Smooth muscle cell (in vitro differentiated cells): ENCODE results near the gene BRAT1. TPM values are rescaled to one million over a fixed set of nuclear protein-coding genes. Genes with fewer than 3 reads are reported as not detected.

Experiments
- DNase-seq: peaks from one replicate; lab custom pipeline; 2025; ENCODE audit not compliant: unreplicated experiment; lab: John Stamatoyannopoulos, UW
- H2AFZ ChIP-seq: fragments of 200-600 bp; sonication (generic); 2 replicates; pipeline ENCODE4 v1.6.0; 2016; ENCODE audit warnings: antibody characterized with exemption, low read depth, mild to moderate bottlenecking
- H3F3A ChIP-seq: fragments of 200-600 bp; sonication (generic); 2 replicates; pipeline ENCODE4 v1.6.0; 2017; ENCODE audit warnings: antibody characterized with exemption, low read depth
- H3K27ac ChIP-seq: fragments of 200-600 bp; sonication (generic); 2 replicates; pipeline ENCODE4 v1.5.1; 2016; ENCODE audit warnings: low read depth, mild to moderate bottlenecking
- H3K27me3 ChIP-seq: fragments of 200-600 bp; sonication (generic); 2 replicates; pipeline ENCODE4 v1.6.1; 2016; ENCODE audit warnings: low read depth, mild to moderate bottlenecking
- H3K36me3 ChIP-seq: fragments of 200-600 bp; sonication (generic); 2 replicates; pipeline ENCODE4 v1.5.1; 2016; ENCODE audit warnings: low read depth
- H3K4me1 ChIP-seq: fragments of 200-600 bp; sonication (generic); 2 replicates; pipeline ENCODE4 v1.5.1; 2016; ENCODE audit warnings: low read depth
- H3K4me2 ChIP-seq: fragments of 200-600 bp; sonication (generic); 2 replicates; pipeline ENCODE4 v1.6.0; 2016; ENCODE audit warnings: mild to moderate bottlenecking
- H3K4me3 ChIP-seq: fragments of 200-600 bp; sonication (generic); 2 replicates; pipeline ENCODE4 v1.5.1; 2016; ENCODE audit warnings: mild to moderate bottlenecking
- H3K79me2 ChIP-seq: fragments of 200-600 bp; sonication (generic); 2 replicates; pipeline ENCODE4 v1.6.0; 2016; ENCODE audit warnings: low read depth, mild to moderate bottlenecking
- H3K9ac ChIP-seq: fragments of 200-600 bp; sonication (generic); 2 replicates; pipeline ENCODE4 v1.6.0; 2016; ENCODE audit warnings: low read depth
- H3K9me3 ChIP-seq: fragments of 200-600 bp; sonication (generic); replicated peaks from 2 replicates; pipeline ENCODE4 v1.5.1; 2016; ENCODE audit warnings: low read depth
- H4K20me1 ChIP-seq: fragments of 200-600 bp; sonication (generic); 2 replicates; pipeline ENCODE4 v1.6.0; 2016; ENCODE audit warnings: low read depth
- WGBS: methylation state at CpG from one replicate; pipeline ENCODE4 v1.1.7; 2016; ENCODE audit warnings: low lambda C conversion rate; 5-methylcytosine and 5-hydroxymethylcytosine counted together
- polyA plus RNA-seq: library from polyadenylated mRNA; unstranded; fragments of >200 nt; fragmentation: Nextera tagmentation; extraction: Ambion mirVana; gene quantifications from 2 replicates; pipeline ENCODE4 v1.2.1, GENCODE V29; 2016
- total RNA-seq: library from RNA; depleted of rRNA; stranded (reverse); fragments of >200 nt; gene quantifications from 2 replicates; pipeline ENCODE4 v1.2.3, GENCODE V29; 2014
- TF ChIP-seq, protein P1 (sequence below): fragments of 200-600 bp; sonication (generic); IDR thresholded peaks from 2 replicates; pipeline ENCODE4 v1.5.1; 2017; ENCODE audit warnings: borderline replicate concordance, mild to moderate bottlenecking, antibody characterized with exemption; ENCODE audit not compliant: insufficient read depth, poor library complexity, severe bottlenecking

Gene BRAT1
- total and polyA plus RNA-seq, 2 experiments from 2014 or later: 11.2 to 32.4 TPM

DNA sequence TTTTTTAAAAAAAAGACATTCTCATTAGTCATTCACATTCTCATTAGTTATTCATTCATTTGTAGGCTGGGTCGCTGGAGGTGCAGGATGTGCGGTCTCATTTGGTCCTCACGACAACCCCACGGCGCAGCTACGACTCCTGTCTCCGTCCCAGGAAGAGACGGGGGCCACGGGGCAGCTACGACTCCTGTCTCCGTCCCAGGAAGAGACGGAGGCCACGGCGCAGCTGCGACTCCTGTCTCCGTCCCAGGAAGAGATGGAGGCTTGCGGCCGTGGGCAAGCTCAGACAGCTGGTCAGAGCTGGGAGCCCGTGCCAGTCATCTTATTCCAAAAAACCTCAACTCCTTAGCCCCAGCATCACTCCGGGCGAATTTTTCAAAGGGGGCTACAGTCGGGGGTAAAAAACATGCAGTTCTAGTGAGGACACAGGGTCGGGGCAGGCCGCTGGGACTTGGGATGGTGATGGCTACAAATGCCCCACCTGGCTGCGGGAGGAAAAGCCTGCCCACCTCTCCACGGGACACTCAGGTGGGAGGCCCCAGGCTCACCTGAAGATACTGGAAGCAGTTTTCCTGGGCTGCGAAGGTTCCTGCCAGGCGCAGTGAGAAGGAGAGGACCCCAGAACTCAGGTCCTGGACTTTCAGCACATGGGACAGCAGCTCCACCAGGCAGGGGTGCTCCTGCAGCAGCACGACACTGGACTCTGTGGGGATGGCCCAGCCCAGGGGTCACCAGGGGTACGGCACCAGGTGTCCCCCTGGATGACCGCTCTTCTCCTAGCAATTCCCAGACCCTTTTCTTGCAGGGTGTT is 8.3 kb downstream of the BRAT1 start:
- H2AFZ ChIP-seq: no peak overlapping the region
- 98% methylated on average over 31 of the region's 31 CpGs for WGBS
- no peaks in the 10 kb centered on the region for H3K4me1 ChIP-seq
- no peaks in the 10 kb centered on the region for H3K9me3 ChIP-seq
- H3K9ac ChIP-seq: no peak overlapping the region
- TF ChIP-seq, protein P1, sequence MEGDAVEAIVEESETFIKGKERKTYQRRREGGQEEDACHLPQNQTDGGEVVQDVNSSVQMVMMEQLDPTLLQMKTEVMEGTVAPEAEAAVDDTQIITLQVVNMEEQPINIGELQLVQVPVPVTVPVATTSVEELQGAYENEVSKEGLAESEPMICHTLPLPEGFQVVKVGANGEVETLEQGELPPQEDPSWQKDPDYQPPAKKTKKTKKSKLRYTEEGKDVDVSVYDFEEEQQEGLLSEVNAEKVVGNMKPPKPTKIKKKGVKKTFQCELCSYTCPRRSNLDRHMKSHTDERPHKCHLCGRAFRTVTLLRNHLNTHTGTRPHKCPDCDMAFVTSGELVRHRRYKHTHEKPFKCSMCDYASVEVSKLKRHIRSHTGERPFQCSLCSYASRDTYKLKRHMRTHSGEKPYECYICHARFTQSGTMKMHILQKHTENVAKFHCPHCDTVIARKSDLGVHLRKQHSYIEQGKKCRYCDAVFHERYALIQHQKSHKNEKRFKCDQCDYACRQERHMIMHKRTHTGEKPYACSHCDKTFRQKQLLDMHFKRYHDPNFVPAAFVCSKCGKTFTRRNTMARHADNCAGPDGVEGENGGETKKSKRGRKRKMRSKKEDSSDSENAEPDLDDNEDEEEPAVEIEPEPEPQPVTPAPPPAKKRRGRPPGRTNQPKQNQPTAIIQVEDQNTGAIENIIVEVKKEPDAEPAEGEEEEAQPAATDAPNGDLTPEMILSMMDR: no peak
- H3K4me2 ChIP-seq: no peak overlapping the region
- H3K36me3 ChIP-seq: no peaks in the 10 kb centered on the region
- DNase-seq: no peak
- no peaks in the 10 kb centered on the region for H3K27me3 ChIP-seq
- no peaks in the 10 kb centered on the region for H3F3A ChIP-seq
- no peaks in the 10 kb centered on the region for H3K79me2 ChIP-seq
- H3K27ac ChIP-seq: no peak overlapping the region
- H3K4me3 ChIP-seq: no peak overlapping the region
- peaks cover 16% of the 10 kb centered on the region for H4K20me1 ChIP-seq

DNA sequence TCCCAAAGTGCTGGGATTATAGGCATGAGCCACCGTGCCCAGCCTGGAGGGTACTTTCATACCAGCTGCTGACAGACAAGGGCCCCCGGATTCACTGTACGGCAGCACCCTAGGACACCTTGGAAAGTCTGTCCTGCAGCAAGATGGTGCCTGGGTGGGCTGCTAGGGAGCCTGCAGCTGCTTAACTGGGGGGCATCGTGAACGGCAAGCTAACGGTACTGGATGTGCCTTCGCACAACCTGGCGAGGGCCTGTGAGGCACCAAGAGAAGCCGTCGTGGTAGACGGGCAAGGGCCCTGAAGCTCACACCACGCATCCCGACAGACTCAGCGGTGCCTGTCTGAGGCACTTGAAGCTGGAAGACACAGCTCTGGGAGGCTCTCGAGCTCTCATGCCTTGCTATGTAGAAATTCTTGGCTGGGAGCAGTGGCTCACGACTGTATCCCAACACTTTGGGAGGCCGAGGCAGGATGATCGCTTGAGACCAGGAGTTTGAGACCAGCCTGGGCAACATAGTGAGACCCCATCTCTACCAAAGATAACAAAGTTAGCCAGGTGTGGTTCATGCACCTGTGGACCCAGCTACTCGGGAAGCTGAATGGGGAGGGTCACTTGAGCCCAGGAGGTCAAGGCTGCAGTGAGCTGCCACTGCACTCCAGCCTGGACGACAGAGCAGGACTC is 9.4 kb downstream of the BRAT1 start:
- H3K36me3 ChIP-seq: no peaks in the 10 kb centered on the region
- H3K4me3 ChIP-seq: no peak overlapping the region
- no peaks in the 10 kb centered on the region for H3K9me3 ChIP-seq
- no peaks in the 10 kb centered on the region for H3K27me3 ChIP-seq
- no peaks in the 10 kb centered on the region for H3K4me1 ChIP-seq
- TF ChIP-seq, protein P1: no peak
- H3K27ac ChIP-seq: no peak overlapping the region
- no peak for DNase-seq
- WGBS: 96% methylated on average over 20 of the region's 20 CpGs
- no peak overlapping the region for H3K4me2 ChIP-seq
- no peak overlapping the region for H3K9ac ChIP-seq
- H4K20me1 ChIP-seq: peaks cover 10% of the 10 kb centered on the region
- H3F3A ChIP-seq: no peaks in the 10 kb centered on the region
- no peak overlapping the region for H2AFZ ChIP-seq
- no peaks in the 10 kb centered on the region for H3K79me2 ChIP-seq

DNA sequence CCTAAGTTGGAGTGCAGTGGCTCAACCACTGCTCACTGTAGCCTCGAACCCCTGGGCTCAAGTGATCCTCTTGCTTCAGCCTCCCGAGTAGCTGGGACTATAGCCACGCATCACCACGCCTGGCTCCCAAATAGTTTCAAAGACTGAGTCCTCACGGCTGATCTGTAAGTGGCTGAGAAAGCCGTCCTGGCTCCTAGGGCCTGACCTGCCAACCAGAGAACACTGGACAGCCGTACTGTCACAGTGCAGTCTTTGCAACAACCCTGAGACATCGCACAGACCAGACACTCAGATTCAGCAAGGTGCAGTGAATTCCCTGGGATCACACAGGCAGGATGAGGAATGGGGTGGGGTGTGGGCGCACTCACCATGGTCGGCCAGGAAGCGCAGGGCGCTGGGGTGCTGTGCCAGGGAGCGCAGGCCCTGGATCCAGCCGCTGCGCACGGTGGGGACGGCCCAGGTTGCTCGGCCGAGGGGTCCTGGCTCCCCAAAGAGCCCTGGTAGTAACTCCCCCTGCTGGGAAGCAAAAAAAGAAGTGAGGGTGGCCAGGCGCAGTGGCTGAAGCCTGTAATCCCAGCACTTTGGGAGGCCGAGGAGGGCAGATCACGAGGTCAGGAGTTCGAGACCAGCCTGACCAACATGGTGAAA is 10.7 kb downstream of the BRAT1 start:
- Histone ChIP-seq H3K79me2 (no peaks in the 10 kb centered on the region), H3K27ac (no peak overlapping the region), H3K4me3 (no peak overlapping the region), H3F3A (no peaks in the 10 kb centered on the region), H3K4me2 (no peak overlapping the region), H3K9ac (no peak overlapping the region), H3K36me3 (no peaks in the 10 kb centered on the region), H3K27me3 (no peaks in the 10 kb centered on the region), H2AFZ (no peak overlapping the region), H3K9me3 (no peaks in the 10 kb centered on the region), H4K20me1 (peaks cover 10% of the 10 kb centered on the region), H3K4me1 (no peaks in the 10 kb centered on the region)
- WGBS: 95% methylated on average over 22 of the region's 23 CpGs
- DNase-seq: no peak
- TF ChIP-seq, protein P1: no peak
